ENCODE results near the gene SH3GL3. TPM values are rescaled to one million over a fixed set of nuclear protein-coding genes. Genes with fewer than 3 reads are reported as not detected.

Gene SH3GL3
- total RNA-seq, 1 donor from 2014 or later, result 0.26 TPM

DNA sequence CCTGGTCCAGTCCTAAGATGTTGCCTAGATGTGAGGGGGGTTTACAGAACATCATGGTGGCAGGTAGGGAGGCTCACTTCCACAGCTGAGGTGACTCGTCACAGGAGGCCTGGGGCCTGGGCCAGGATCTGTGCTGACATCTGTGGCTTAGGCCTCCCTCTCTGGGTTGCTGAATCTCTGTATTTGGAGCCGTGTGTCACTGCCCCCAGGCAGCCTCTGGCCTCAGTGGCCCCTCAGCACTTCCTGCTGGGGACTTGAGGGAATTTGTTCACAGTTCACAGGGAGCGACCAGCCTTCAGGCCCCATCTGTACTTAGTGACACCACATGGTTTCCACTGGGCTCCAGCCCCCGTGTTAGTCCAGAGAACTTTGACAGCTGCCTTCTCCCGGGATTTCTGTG lies 165.1 kb downstream of the SH3GL3 start:
- no peak for DNase-seq (ENCODE audit: low spot score)

DNA sequence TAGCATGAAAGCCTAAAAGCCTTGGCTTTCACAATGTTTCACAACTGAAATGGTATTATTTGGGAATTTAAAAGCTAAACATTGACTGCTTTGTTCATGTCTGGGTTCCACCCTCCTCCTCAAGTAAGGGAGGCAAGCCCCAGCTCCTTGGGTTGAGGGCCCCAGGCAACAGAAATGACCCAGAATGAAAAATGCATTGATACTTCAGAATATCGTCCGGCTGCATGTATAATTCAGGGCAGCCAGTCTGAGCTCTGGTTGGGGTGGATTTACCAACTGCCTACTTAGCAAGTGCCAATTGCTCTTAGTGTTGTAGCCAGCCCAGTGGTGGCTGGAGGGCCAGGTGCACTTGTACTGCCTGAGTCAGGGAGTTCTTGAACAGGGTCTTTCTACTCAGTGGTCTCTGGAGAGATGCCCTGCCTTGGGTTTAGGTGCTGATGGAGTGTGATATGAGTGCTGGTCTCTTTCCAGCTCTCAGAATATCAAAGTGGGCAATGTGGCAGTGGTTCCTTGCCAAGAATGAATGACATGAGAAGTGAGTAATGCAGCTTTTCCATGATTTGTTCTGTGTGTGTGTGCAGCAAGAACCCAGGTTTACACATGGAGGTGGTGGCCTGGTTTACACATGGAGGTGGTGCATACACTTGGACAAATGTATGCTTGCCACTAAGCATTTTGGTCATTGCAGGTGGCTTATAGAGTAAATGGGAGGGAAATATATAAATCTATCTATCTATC lies 165.9 kb downstream of the SH3GL3 start:
- no peak for DNase-seq (ENCODE audit: low spot score)

DNA sequence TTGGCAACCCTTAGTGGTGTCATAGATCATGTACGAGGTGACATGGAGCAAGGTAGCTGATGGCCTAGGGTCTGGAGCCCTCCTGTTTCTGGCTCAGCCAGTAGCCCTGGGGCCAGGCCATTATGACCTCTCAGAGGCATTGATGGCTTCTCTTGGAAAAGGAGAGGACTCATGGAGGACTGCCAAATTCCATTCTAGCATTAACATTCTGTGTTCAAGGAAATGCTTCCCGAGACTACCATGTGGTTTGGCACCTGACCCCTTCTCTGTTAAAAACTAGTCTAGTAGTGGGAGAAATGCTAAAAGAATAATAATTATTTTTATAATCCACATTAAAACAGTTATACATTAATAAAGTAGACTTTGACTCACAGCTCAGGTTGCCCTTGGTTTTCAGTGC lies 166.6 kb downstream of the SH3GL3 start:
- no peak for DNase-seq (ENCODE audit: low spot score)

DNA sequence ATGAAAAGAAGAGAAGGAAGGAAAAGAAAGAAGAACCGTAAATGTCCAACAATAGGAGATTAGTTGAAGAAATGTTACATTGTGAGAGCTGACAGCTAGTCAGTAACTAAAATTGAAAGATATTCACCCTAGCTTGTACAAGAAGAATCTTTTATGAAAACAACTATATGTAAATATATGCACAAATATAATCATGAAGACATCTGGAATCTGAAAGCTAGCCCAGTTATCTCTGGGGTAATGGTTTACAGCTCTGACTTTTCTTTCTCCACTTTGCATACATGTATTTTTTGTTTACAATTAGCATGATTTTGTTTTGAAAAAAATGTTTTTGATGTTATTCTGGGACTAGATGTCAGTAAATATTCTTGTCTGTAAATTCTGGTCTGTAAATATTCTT lies 169.7 kb downstream of the SH3GL3 start:
- DNase-seq (ENCODE audit: low spot score), result no peak

DNA sequence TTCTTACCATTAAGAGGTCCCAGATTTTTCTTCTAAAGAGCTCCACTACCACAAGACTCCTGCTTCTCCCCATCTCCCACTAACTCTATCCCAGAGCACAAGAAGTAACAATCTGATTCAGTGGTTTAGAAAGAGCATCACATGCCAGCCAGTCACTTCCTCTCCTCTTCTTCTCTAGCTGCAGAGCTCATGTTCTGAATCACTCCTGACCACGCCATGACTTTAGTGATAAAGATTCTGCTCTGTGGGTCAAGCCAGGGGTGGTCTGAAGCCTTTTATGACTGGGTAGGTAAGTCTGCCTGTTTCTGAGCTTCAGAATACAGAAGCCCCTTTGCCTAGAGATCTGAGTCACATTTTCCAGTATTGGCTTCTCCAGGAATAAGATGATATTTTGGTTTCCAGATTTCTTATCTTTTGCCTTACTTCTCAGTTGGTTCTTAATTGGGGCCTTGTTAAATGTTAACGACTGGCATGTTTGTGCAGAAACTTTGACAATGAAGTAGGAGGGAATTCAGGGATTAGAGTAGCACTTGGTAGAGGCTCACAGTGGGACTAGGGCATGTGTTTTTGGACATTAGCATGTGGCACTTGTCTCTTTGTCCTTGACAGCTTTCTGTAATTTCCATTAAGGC lies 179.1 kb downstream of the SH3GL3 start:
- DNase-seq (ENCODE audit: low spot score), result no peak

DNA sequence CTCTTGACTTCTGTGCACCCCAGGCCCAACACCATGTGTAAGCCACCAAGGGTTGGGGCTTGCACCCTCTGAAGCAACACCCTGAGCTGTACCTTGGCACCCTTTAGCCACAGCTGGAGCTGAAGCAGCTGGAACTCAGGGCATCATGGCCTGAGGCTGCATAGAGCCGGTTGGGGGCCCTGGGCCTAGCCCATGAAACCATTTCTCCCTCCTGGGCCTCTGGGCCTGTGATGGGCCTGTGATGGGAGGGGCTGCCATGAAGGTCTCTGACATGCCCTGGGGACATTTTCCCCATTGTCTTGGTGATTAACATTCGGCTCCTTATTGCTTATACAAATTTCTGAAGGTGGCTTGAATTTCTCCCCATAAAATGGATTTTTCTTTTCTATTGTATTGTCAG lies 184.4 kb downstream of the SH3GL3 start:
- DNase-seq (ENCODE audit: low spot score), result no peak

DNA sequence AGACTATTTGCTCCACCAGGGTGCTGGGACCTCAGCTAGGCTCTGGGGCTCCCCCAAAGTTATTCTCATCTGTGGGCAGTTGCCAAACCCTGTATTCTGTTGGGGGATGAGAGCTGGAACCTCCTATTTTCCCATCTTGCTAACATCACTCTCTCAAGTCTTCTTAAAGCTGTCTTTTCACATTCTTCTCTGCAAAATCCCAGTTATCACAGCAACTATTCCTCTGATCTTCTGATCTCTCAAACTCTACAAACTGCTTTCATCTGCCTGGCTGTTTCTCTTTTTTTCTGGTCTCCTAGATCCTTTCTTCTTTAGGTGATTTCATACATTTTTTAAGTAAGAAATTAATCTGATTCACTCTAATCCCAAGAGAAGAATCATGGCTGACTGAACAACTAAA lies 196.1 kb downstream of the SH3GL3 start:
- no peak for DNase-seq (ENCODE audit: low spot score)

DNA sequence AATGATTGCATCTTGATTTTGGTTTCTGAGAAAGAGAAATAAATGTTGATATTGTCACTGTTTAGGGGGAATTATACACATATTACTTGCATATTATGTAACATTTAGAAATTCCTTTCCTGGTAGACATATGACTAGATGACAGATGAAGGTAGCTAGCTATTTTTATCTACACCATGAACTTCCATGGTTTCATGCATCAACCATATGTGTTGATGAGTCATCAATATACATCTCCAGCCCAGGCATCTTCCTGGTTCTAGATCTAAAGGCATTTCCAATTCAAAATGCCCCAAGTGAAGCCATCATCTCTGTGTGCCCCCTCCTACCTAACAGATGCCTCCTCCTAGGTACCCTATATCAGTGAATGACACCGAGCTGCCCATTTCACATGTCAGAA lies 197.3 kb downstream of the SH3GL3 start:
- no peak for DNase-seq (ENCODE audit: low spot score)

DNA sequence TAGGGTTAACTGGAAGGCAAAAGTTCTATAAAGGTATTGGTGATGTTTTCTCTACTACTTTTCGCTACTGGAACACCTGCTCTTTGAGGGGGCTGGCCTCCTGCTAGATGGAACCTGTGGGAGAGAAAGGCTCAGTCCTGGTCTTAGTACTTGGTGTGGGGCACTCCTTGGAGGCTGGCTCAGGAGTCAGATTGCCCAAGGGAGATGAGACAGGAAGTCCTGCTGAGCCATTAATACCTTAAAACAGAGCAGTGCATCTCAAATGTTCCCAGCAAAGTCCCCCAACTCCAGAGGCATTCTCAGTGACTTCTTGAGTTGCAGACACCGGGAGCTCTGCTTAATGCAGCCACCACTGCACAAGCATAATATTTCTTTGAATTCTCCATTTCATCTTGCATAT lies 203.7 kb downstream of the SH3GL3 start:
- DNase-seq (ENCODE audit: low spot score), result no peak

DNA sequence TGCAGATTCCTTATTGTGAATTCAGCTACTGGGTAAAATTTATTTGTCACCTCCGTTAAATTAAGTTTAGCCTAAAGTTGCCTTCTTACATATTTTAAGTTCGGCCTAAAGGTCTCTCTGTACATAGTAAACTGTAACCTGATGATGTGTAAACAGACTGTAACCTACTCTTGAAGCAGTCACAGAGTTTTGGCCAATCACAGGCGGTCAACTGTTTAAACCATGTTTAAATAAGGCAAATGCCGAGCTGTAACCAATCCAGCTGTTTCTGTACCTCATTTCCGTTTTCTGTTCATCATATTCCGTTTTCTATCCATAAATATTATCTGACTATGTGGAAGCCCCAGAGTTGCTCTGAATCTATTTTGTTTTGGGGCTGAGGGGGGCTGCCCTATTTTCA lies 204.4 kb downstream of the SH3GL3 start:
- no peak for DNase-seq (ENCODE audit: low spot score)

DNA sequence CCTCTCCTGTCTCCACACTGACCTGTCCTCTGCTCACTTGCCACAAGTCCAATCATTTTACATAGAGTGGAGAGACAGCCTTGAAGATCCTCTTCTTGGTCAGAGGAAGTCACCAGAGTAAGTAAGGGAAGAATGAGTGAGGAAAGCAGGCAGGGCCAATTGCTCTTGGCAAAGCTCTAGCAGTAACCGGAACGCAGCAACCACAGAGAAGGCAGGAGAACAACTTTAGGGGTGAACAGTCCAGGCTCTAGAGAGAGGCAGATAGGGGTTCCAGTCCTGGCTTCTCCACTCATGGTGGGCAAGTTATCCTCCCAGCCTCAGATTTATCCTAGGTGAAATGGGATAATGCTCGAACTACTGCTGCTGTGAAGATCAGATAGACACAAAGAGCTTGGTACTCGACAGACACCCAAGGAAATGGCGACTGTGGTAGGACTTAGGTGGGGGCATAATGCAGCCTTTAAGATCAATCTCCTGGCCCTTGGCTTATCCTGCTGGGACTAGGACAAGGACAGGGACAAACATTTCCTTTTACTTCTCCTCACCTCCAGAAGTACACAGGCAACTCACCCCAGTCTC lies 205.6 kb downstream of the SH3GL3 start:
- no peak for DNase-seq (ENCODE audit: low spot score)

DNA sequence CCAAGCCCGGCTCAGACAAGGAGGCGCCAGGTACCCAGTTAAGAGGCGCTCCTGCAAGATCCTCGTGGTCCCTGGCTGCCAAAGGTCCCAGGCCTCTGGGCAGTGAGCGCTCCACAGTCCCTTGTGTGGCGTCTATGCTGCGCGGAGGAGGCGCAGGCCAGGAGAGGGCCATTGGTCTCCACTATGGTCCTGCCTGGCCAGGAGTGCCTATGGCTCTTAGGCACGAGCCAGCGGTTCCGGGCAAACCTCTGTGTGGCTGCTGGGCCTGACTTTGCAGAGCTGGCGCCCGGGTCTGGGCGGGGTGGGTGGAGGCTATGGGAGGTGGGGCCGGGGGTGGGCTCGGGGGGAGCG lies 206.1 kb downstream of the SH3GL3 start:
- DNase-seq (ENCODE audit: low spot score), result no peak

DNA sequence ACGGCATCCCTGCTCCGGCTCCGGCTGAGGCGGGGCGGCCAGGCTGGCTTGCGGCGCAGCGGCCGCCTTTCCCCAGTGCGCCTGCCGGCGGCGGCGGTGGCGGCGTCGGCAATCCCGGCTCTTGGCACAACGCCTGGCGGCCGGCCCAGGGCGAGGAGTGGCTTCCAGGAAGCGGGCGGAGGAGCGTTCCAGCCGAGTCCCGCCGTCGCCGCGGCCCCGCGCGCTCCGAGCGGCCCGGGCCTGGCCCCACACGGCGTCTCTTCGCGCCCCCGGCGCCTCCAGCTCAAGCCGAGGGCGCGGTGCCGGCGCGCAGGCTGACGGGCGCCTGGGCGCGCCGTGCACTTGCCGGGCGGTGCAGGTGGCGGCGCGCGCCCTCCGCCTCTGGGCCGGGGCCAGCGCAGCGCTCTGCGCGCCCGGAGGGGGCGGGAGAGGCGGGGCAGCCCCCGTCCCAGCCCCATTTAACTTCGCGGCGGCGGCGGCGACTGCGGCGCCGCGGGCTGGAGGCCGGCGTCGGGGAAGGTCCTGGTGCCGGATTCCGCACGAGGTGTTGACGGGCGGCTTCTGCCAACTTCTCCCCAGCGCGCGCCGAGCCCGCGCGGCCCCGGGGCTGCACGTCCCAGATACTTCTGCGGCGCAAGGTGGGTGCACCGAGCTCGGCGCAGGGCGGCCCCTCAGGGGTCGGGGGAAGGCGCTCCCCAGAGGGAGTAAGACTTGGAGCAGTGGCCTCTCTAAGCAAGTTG lies 206.7 kb downstream of the SH3GL3 start, which contains the start of gene ADAMTSL3:
Gene ADAMTSL3, plus strand, starts transcription at position 485 of the 740 bp plus-strand sequence. CDS start 1,639 bp downstream, outside the sequence.
- DNase-seq (ENCODE audit: low spot score), result peak; percentile 80

DNA sequence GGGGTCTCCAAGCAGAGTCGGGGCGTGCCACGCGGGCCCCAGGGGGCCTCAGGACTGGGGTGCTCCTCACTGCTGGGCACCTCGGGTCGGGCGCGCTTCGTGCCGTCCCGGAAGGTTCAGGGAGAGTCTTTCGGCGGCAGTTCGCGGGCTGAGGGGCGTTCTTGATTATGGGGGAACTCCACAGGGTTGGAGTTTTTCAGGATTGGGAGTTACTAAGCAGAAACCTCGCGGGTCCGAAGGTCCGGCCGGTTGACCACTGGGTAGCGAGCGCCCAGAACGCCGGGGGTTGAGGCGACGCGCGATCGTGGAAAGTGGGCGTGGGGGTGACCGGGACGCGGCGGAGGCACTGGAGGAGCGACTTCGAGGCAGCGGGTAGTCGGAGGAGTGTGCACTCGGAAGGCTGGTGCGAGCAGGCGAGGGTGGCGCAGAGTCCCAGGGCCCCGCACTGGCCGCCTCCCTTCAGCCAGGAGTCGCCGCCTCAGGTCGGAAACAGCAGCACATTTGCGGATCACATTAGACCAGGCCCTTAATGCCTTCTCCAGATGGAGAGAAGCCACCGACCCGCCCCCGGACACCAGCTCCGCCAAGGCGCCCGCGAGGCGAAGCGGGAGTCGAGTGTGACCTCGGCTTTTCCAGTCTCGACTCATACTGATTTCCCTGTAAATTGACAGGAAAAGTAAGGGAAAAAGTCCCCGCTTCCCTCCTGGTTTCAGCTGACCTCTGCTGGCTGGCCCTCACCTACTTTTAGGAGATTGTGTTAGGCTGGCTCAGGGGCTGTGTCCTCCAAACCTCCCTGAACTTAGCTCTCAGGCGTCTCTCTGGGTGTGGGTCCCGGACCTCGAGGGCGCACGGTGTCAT lies 207.5 kb downstream of the SH3GL3 start:
- no peak for DNase-seq (ENCODE audit: low spot score)

DNA sequence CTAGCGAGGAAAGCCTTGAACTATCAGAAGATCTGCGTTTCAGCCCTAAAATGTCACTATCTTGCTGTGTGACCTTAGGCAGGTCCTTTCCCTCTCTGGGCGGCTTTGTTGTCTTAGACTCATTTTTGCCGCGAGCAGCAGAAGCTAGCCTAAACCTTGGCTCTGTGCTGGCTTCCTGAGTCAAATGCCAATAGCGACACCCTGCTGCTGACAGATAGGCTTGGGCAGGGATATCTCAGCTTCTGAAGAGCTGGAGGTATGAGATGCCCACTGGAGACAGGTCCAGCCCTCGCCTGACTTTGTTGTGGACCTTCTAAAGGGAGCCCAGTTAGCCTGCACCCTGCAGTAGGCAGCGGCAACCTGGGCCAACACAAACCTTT lies 208.1 kb downstream of the SH3GL3 start:
- no peak for DNase-seq (ENCODE audit: low spot score)

DNA sequence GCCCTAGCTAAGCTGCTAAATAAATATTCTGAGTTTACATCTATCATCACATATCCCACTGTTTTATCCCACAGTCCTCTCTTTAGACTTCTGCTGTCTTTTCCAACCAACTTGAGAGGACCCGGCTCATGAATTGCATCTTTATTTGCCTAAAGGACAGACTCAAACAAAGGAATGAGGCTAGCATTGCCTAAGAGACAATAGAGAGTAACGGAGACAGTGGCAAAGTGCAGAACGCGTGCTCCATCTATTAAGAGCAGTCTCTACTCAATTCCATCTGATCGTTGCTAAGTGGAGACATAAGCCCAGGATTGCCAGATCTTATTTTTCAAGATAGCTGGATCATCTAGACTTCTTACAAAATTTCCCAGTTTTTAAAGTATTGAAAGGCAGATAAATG lies 209.1 kb downstream of the SH3GL3 start:
- no peak for DNase-seq (ENCODE audit: low spot score)

DNA sequence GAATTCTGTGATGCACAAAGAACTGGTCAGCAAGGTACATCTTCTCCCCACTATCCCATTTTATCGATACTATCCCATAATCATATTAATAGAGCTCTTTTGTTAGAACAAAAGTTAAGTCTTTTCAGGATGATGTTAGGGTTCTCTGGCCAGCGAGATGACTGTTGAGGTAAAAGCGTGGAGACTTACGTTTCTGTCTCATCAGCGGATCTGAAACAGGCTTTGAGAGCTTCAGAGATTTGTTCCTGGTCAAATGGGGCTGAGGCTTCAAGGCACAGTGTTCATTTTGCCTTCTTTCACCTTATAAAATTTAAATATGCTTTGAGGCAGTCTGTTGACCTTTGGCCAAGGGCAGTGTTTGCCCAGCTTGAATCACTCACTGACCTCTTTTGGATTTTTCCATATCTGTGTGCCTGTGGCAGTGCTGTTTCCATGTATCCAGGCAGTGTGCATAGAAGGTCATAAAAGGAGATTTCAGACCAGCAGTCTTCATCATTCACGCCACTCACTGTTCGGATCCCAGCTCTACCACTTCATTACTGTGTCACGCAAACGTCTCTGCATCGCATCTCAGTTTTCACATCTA lies 209.9 kb downstream of the SH3GL3 start:
- DNase-seq (ENCODE audit: low spot score), result no peak

DNA sequence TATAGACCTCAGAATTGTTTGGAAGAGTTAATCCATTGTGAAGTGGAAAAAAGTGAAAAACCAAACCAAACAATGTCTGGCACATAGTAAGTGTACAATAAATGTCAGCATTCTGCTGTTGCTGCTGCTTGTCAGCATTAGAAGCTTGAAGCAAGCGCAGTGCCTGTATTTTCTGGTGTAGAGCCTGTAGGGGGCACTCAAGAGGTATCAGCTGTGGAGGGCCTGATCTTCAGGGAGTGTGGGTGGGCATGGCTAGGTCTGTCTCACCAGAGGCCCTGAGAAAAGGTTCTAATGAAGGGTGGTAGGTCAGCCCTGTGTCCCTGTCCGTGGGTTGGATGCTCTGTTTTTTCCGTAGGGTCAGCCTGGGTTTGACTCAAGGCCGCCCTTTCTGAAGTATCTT lies 210.4 kb downstream of the SH3GL3 start:
- DNase-seq (ENCODE audit: low spot score), result no peak

DNA sequence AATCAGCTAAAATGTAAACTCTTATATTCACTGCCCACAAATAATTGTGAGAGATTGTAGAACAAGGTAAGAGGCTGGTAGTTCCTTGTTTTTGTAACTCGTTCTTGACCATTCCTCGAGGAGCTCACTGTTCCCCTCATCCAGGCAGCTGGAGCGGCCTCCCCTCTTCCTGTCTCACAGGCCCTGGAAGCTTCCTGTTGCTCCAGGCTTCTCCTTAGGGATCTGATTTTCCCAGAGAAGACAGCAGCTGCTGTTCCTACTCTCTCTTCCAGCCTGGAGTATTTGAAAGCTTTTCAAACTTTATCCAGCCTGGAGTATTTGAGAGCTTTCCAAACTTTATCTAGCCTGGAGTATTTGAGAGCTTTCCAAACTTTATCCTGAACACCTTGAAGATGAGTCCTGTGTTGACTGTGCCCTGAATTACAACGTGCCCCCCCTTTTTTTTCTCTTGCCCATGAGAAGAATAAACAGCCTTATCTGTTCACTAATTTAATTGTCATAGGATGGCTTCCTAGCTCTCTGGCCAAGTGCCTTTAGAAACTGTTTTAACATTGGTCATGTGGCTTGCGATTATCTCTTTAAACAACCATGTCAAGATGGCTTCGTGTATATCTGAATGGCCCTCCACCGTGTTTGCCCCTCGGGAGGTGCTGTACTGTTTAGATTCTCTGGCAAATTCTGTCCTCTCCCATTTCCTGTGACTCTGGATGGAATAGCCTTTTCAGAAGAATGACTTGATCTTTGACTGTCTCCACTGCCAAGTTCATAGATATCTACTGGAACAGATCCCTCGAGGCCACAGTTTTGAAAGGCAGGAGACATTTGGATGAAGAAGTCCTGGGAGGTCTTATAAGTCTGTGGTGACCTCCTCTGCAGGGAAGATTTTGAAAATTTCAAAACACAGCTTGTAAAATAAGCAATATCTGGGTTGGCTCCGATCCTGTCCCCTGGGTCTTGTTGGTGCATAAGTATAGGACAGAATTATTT lies 211.6 kb downstream of the SH3GL3 start:
- no peak for DNase-seq (ENCODE audit: low spot score)

DNA sequence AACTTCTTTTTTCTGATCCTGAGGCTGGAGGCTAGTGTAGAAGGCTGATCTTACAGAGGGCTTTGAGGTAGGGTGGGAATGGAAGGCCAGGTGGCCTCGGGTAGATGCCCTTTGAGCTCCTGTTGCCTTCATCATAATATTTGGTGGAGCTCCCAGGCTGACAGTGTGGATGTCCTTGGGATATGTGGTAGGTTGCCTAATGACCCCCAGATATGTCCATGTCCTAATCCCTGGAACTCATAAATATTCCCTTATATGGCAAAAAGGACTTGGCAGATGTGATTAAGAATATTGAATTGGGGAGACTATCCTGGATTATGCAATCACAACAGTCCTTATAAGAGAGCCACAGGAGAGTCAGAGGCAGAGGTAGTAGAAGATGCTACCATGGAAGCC lies 212.3 kb downstream of the SH3GL3 start:
- DNase-seq (ENCODE audit: low spot score), result no peak

Data from ureter (tissue), 1 donor.